ENCODE measurements around the gene SKA3.
"Not testable (repeated sequence)": the region's sequence is repeated elsewhere in the genome, so short reads cannot be mapped to it uniquely, and the experiment has no call there.

SKA3 gene

DNA sequence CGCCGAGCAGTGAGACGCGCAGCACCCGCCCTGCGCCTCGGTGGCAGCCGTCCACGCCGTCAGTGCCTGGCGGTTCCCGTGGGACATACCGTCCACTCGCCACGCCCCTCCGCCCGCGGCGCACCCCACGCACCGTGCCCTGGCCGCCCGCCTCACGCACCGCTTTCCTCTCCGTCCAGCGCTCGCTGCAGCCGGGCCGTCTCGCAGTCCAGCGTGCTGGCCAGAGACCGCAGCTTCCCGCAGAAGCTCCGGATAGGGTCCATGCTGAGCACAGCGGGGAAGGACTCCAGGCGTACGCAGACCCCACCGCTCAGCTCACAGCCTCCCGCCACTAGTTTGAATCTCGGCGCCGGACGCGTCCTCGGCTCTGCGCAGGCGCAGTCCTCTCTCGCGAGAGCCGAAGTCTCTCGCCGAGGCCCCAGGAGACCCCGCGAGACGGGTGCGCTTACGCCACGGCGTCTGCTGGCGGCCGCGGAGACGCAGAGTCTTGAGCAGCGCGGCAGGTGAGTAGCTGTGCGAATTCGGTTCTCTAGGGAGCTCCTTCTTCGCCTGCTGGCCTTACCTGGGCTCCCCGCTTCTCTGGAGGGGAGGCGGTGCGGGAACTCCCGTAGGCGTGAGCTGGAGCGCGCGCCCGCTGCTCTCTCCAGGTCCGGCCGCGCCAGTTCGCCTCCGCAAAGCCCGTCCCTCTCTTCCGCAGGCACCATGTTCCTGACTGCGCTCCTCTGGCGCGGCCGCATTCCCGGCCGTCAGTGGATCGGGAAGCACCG, at the start of gene SKA3, which contains the start of gene MRPL57:
Gene SKA3 (minus strand): TSS at position 338 of the 767 bp plus-strand sequence. CDS start 75 bp downstream, at position 263.
Gene MRPL57 (plus strand): TSS at position 444 of the 767 bp plus-strand sequence. CDS start 259 bp downstream, at position 703.
- peak; percentile 94 for DNase-seq

DNA sequence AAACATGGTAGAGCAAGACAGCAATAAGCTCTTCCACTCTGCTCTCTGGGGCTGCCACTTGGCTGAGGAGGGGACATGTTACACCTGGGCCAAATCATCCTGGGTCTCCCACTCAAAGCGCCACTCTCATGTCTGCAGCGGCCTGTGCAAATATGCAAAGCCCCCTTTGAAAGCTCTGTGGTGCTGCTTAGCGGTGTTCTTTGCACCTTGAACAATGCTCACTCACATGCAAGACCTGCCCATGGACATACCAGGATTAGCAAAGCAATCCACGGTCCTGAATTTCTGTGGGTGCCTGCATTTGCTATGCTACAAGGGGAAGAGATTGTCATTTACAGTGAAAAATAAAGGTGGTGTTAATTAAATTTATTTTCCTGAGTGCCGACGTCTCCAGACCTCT, 48.7 kb upstream of the SKA3 start:
- DNase-seq: no peak

DNA sequence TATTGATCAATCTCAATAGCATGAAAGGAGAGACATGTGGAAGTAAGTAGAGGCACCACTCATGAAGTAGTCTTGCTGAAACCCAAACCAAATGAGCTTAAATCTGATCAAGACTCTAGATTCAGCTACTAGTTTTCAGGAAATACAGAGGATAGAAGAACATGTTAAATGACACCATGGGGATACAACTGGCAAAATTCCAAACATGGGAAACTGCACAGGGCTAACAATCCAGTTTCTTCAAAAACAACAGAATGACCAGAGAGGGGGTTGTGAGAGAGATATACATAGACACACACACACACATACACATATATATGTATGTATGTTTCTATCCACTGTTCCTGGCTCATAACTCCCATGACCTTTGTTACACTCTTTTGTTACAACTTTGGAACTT, 44.9 kb upstream of the SKA3 start:
- no peak for DNase-seq

- DNase-seq: not testable (repeated sequence)
Observed at GRCh38 chr13:21219716-21220115, 43.4 kb upstream of the SKA3 start.

GRCh38 chr13:21219036-21219381, 42.7 kb upstream of the SKA3 start:
- DNase-seq: no peak

DNA sequence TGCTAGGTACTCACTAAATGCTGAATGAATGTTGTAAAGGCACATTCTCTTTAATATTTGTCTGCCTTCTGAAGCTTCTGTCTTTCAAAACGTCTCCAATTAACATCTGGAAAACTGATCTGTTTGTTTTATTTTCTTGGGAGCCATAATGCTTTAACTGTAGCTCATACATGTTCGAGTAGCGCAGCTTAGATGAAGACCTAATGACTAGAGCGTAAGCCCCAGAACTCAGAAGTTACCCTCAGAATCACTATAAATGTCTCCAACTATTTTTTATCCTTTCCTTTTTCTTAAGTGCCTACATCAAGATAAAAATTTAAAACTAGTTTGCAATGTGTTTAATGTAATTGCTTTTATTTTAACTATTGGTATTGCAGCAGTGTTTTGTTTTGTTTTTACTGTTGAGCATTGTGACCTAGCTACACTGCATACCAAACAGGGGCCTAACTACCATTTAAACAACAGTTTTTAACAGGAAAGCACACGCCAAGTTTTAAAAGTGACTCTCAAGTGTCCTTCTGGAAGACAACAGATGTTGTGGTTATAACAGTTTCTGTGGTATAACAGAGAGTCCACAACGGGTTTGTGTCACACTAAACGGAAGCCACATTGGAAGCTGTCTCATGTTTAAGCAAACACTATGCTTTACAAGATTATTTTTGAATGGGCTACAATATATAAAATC, 42.1 kb upstream of the SKA3 start:
- peak; percentile 13 for DNase-seq

- no peak for DNase-seq
Observed at GRCh38 chr13:21216332-21216731, 40.0 kb upstream of the SKA3 start.

DNA sequence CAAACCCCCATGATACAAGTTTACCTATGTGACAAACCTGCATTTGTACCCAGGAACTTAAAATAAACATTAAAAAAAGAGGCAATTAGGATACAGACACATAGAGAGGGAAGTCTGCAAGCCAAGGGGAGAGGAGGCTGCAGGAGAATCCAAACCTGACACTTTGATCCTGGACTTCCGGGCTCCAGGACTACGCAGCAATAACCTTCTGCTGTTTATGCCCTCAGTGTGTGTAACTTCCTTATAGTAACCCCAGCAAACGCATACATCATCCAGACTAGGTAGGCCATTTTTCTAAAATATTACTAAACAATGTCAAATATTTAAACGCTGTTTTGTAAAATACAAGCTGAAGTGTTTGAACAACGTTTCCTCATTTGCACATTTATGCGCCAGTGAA, 39.1 kb upstream of the SKA3 start:
- not testable (repeated sequence) for DNase-seq

DNA sequence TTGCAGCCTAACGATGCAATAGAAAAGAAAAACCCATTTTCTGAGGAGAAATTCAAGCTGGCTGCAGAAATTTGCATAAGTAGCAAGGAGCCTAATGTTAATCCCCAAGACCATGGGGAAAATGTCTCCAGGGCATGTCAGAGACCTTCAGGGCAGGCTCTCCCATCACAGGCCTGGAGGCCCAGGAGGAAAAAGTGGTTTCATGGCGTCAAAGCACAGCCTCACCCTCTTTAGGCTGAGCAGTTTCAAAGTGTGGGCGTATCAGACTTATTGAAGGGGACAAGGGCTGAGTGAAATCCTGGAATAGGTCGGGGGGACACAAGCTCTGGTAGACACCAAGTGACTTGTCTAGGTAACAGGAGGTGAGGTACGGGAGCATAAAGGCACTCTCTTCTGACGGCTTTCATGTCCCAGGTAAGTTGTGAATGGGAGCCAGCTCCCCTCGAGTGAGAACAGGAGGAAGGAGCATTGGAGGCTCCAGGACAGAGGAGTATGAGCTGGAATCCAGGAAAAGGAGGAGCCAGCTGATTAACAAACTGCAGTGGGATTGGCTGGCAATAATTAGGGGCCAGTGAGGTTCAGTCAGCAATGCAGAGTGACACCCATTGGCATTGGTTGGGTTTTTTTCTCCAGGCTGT, 35.9 kb upstream of the SKA3 start:
- no peak for DNase-seq

DNA sequence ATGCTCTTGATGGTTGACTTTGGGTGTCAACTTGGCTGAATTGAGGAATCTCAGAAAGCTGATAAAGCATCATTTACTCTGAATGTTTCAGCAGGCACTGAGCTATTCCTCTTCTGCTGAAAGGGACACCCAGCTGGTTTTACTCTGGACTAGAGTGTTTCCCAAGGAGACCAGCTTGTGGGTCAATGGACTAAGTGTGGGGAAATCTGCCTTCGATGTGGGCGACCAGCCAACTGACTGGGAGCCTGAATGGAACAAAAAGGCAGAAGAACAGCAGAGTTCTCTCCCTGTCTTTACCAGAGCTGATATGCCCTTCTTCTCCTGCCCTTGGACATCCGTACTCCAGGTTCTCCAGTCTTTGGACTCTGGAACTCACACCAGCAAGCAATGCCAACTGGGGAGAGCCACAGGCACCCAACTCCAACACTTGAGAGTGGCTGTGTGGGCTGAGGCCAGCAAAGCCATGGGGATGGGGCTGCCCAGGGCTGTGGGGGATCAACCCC, 32.4 kb upstream of the SKA3 start:
- DNase-seq: no peak

DNA sequence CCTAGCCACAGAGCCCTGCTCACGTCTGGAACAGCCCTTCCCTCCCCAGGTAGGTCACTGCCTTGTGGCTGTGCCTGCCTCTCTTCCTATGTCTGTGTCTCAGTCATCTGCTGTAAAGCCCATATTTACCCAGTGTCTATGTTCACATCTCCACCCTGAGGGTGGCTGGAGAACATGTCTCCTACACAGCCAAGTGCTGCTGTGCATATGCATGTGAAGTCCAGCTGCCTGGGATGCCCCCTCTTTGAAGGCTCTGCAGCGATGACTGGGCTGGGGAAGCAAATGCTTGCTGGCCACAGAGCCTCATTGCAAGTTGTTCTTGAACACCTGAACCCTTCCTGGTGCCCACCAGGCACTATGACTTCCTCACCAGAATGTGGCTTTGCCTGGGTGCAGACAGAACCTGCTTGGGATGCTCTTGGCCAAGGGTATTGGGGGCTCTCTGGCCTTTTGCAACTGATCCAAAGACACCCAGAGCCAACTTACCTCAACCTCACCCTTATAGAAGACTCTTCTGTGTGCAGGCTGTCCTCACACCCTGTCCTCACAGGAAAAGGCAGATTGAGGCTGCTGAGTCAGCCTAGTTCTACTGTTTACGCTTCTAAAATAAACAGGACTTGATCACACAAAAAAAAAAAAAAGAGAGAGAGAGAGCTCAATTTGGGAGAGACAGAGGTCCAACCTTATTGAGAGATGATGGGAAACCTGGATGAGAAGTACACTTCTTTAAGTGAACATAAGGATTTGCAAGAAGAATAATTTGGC, 26.6 kb upstream of the SKA3 start:
- DNase-seq: no peak

DNA sequence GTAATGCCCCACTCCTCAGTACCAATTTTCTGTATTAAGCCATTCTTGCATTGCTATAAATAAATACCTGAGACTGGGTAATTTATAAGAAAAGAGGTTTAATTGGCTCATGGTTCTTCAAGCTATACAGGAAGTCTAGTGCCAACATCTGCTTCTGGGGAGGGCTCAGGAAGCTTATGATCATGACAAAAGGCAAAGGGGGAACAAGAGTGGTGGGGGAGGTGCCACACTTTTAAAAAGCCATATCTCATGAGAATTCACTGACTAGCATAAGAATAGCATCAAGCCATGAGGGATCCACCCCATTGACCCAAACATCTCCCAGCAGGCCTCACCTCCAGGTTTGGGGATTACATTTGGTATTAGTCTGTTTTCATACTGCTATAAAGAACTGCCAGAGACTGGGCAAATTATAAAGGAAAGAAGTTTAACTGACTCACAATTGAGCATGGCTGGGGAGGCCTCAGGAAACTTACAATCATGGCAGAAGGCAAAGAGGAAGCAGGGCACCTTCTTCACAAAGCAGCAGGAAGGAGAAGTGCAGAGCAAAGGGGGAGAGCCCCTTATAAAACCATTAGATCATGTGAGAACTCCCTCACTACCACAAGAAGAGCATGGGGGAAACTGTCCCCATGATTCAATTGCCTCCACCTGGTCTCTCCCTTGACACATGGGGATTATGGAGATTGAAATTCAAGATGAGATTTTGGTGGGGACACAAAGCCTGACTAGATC, 25.3 kb upstream of the SKA3 start:
- not testable (repeated sequence) for DNase-seq

GRCh38 chr13:21198391-21198790, 22.0 kb upstream of the SKA3 start:
- not testable (repeated sequence) for DNase-seq

GRCh38 chr13:21197606-21198225, 21.4 kb upstream of the SKA3 start:
- not testable (repeated sequence) for DNase-seq

DNA sequence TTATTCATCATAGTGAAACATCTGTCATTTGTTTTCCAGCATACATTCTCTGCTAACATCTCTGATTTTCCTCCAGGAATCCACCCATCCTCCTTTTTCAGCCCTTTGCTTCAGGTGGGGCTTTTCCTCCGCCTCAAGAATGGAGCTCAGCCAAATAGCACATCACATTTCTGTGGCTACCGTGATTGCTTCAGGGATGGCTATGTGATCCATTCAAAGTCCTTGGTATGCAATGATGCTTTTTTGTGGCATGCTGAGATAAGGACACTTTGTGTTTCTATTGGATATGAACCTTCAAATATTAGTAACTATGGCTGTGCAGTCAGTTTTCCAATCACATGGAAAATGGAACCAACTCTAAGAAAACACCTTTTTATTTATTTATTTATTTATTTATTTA, 18.4 kb upstream of the SKA3 start:
- not testable (repeated sequence) for DNase-seq

GRCh38 chr13:21186410-21186809, 10.1 kb upstream of the SKA3 start:
- DNase-seq: not testable (repeated sequence)

DNA sequence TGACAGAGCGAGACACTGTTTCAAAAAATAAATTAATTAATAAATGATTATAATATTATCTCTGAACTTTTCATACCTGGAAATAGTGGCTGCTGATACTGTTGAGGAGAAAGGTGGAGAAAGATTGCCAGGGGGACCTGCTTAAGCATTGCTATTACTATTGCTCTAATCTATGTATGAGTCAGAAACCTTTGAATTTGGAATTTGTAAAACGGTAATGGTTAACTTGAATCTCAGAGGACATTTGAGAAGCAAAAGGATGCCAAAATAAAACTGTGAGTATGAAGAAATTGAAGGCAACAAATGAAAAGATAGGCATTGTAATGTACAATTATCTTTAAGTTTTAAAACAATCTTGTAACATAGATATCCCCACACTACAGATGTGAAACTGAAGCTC, 5.3 kb upstream of the SKA3 start:
- no peak for DNase-seq

DNA sequence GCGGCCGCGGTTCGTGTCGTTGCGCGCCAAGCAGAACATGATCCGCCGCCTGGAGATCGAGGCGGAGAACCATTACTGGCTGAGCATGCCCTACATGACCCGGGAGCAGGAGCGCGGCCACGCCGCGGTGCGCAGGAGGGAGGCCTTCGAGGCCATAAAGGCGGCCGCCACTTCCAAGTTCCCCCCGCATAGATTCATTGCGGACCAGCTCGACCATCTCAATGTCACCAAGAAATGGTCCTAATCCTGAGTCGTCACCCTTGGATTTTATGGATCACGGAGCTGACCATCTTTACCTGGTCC, 581 bp upstream of the SKA3 start:
- DNase-seq: no peak

DNA sequence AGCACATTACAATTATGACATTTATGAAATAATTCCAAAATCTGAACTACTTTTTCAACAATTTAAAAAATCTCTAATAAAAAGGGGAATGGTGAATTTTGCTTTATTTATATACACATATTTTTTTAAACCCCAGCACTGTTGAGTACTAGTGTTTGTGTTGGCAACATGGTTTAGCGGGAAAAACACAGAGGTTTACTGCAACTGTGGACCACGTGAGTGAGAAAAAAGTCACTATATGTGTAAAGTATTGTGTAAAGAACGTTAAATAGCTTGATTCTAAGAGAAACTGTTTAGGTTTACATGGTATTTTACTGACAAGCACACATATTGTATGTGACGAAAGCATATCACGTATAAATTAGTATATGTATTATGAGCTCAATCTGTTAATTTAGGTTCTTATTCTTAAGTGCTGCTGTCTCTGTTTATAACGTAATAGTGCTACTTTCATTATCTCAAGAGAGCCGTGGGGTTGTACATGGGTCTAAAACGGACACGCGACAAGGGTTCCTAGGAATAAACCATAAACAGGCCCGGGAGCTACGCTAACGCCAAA, 617 bp downstream of the SKA3 start:
- no peak for DNase-seq

GRCh38 chr13:21173767-21174166, 2.6 kb downstream of the SKA3 start:
- not testable (repeated sequence) for DNase-seq

GRCh38 chr13:21171420-21171819, 4.9 kb downstream of the SKA3 start:
- DNase-seq: no peak

DNA sequence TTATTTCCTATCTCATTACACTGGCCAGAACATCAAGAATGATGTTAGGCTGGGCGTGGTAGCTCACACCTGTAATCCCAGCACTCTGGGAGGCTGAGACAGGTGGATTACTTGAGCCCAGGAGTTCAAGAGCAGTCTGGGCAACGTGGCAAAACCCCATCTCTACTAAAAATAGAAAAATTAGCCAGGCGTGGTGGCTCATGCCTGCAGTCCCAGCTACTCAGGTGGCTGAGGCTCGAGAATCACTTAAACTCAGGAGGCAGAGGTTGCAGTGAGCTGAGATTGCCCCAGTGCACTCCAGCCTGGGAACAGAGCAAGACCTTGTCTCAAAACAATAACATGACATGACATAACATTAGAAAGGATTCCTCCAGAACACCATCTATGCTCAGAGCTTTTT, 10.7 kb downstream of the SKA3 start:
- not testable (repeated sequence) for DNase-seq
